22Rv1 (cell line): ENCODE data around the gene DENND1B.

Experiments used
- H3K27ac ChIP-seq: fragments of 450-650 bp; 2 replicates; pipeline ENCODE4 v1.5.1; 2017
- ZFX ChIP-seq: fragments of 450-650 bp; IDR thresholded peaks from 2 replicates; pipeline ENCODE4 v1.6.1; 2017; ENCODE audit warnings: antibody characterized with exemption, borderline replicate concordance
- TF ChIP-seq, protein P1 (sequence below): fragments of 450-650 bp; IDR thresholded peaks from 2 replicates; pipeline ENCODE4 v1.5.1; 2017; ENCODE audit warnings: mild to moderate bottlenecking

DENND1B gene

GRCh38 chr1:197685785-197686184 lies 89.5 kb downstream of the DENND1B start:
- TF ChIP-seq, protein P1, sequence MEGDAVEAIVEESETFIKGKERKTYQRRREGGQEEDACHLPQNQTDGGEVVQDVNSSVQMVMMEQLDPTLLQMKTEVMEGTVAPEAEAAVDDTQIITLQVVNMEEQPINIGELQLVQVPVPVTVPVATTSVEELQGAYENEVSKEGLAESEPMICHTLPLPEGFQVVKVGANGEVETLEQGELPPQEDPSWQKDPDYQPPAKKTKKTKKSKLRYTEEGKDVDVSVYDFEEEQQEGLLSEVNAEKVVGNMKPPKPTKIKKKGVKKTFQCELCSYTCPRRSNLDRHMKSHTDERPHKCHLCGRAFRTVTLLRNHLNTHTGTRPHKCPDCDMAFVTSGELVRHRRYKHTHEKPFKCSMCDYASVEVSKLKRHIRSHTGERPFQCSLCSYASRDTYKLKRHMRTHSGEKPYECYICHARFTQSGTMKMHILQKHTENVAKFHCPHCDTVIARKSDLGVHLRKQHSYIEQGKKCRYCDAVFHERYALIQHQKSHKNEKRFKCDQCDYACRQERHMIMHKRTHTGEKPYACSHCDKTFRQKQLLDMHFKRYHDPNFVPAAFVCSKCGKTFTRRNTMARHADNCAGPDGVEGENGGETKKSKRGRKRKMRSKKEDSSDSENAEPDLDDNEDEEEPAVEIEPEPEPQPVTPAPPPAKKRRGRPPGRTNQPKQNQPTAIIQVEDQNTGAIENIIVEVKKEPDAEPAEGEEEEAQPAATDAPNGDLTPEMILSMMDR, result no peak
- no peak for TF ChIP-seq ZFX

GRCh38 chr1:197683895-197684553 lies 91.3 kb downstream of the DENND1B start:
- no peak overlapping the region for H3K27ac ChIP-seq
- TF ChIP-seq ZFX, result no peak
- TF ChIP-seq, protein P1, result no peak

More at GRCh38 chr1:197685785-197686184, 89.5 kb downstream of the DENND1B start:
- no peak overlapping the region for H3K27ac ChIP-seq

DNA sequence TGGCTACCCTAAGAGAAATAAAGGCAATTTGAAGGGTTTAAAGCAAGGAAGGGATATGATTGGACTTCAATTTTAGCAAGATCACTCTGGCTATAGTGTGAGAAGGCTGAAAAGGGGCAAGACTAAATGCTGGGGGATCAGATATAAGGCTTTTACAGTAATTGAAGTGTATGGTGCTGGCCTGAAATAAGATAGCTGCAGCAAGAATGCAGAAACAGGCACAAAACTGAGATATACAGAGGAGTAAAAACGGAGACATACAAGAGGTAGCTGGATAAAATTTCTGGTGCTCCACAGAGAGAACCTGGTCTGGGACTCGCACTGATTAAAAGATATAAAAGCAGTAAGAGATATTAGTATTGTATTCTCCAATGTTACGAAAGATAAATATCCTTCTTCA lies 92.0 kb downstream of the DENND1B start:
- H3K27ac ChIP-seq, result no peak overlapping the region
- TF ChIP-seq ZFX, result no peak
- TF ChIP-seq, protein P1, result no peak

DNA sequence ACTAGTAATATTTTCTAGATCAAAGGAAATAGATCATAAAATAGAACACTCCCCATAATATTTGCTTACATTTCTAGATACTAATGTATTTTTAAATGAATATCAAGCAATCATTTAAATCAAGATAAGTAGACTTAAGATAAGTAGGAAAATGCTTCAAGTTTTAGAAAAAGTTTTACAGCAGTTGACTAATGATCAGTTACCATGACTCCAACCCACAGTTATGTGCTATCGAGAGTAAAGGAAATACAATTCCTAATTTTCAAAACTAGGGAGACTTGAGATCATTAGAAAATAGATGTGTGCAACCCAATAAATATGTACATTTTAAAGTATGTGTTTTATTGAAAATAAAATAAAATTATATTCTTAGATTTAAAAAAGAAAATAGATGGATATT lies 95.0 kb downstream of the DENND1B start:
- H3K27ac ChIP-seq, result no peak overlapping the region
- TF ChIP-seq ZFX, result no peak

- TF ChIP-seq, protein P1, result no peak
- no peak for TF ChIP-seq ZFX
- H3K27ac ChIP-seq, result no peak overlapping the region
Measured at GRCh38 chr1:197677752-197678295, 97.5 kb downstream of the DENND1B start.

DNA sequence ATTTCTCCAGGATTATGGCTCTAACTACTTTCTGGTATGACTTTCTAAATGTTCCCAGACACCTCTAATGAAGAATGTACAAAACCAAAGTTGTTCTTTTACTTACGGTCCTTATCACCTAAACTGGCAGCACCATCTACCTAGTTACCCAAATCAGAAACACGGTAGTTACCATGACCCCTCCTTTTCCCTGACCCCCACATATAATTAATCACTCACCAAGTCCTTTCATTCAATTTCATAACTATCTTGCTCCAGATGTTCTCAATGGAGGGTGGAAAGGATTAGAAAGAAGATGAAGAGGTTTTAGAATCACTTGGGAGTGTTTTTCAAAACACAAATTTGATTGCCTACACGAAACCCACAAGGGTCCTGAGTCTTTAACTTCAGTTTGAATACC lies 98.0 kb downstream of the DENND1B start:
- H3K27ac ChIP-seq, result no peak overlapping the region
- TF ChIP-seq, protein P1, result no peak
- TF ChIP-seq ZFX, result no peak

DNA sequence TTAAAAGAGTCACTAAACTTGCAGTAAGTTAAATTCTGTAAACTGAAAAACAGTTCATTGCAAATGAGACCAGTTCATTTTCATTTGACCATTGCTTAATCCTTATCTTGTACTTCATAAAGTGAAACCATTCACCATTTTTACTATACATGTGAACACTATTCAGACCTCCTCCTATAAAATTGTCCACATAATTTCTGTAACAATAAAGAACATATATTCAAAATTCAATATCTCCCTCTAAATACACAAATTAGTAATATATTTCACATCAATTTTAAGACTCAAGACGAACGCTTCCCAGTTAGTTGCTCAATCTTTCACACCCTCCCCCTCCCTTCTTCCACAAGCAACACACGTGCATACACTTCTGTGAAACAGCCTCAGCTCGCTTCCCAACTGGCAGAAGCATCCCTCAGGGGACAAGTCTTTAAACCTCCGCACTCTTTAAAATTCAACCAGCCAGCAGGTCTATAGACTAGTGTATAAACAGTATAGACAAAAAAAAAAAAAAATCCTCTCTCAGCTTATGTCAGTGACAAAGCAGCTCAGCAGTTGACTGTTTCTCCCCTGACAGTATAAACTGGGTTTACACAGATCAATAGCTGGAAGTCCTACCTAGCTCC lies 99.6 kb downstream of the DENND1B start:
- H3K27ac ChIP-seq, result no peak overlapping the region
- TF ChIP-seq, protein P1, result no peak
- no peak for TF ChIP-seq ZFX

DNA sequence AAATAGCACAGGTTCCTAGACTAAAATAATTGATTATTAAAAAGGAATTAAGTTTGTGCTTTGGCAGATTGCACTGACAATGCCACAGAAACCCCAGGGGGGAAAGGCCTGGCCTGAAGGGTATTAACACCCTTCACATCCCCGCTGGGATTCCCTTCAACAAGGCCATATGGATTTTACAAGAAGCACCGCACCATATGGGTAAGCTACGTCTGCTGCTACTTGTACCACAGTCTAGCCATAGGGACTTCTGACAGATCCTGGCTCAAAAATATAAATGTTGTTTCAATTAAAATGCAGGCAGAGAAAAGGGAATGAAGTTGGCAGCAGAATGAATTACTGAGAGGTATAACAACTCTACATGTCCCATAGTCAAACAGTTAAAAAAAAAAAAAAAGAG lies 101.0 kb downstream of the DENND1B start:
- TF ChIP-seq ZFX, result no peak
- TF ChIP-seq, protein P1, result no peak
- H3K27ac ChIP-seq, result no peak overlapping the region
